Heart left ventricle (tissue), 16 donors: ENCODE measurements around the gene EXTL1. TPM values are rescaled to one million over a fixed set of nuclear protein-coding genes. Genes with fewer than 3 reads are reported as not detected.

Source experiments
- ATAC-seq, 4 donors: fragments of 200-7000 bp; cut with Tn5 transposase; one replicate each; pipeline ENCODE4 v1.9.1; 2020 to 2022; ENCODE audit warnings: moderate library complexity in 4 of 4, mild to moderate bottlenecking in 3 of 4, moderate number of reproducible peaks in 1 of 4
- DNase-seq, 5 donors: peaks; one replicate each; pipeline ENCODE4 v3.0.0-alpha.2; 2020
- H3K27ac ChIP-seq, 12 donors: fragments of 200-600 bp; sonication (generic) in 4 of 12; one replicate each; pipeline versions ENCODE4 v1.5.0 to v1.8.0; 2016 to 2022; ENCODE audit warnings: mild to moderate bottlenecking in 2 of 12
- H3K27me3 ChIP-seq, 9 donors: fragments of 200-600 bp; sonication (generic) in 2 of 9; one replicate each; pipeline versions ENCODE4 v1.5.1 to v1.8.0; 2016 to 2022; ENCODE audit warnings: mild to moderate bottlenecking in 3 of 9
- H3K36me3 ChIP-seq, 9 donors: fragments of 200-600 bp; sonication (generic) in 2 of 9; one replicate each; pipeline versions ENCODE4 v1.5.0 to v1.8.0; 2018 to 2022; ENCODE audit warnings: mild to moderate bottlenecking in 2 of 9
- H3K4me1 ChIP-seq, 12 donors: fragments of 200-600 bp; sonication (generic) in 4 of 12; one replicate each; pipeline versions ENCODE4 v1.5.0 to v1.8.0; 2016 to 2022; ENCODE audit warnings: mild to moderate bottlenecking in 3 of 12
- H3K4me3 ChIP-seq, 12 donors: fragments of 200-600 bp; sonication (generic) in 4 of 12; one replicate each; pipeline versions ENCODE4 v1.5.0 to v1.8.0; 2017 to 2022; ENCODE audit warnings: mild to moderate bottlenecking in 9 of 12, moderate library complexity in 4 of 12
- H3K9me3 ChIP-seq, 12 donors: fragments of 200-600 bp; sonication (generic) in 4 of 12; one replicate each; pipeline versions ENCODE4 v1.5.0 to v1.8.0; 2016 to 2022; ENCODE audit warnings: mild to moderate bottlenecking in 1 of 12
- POLR2A ChIP-seq, 2 donors: fragments of 450-650 bp; IDR thresholded peaks; one replicate each; pipeline ENCODE4 v1.6.1; 2017; ENCODE audit warnings: antibody characterized with exemption in 2 of 2, mild to moderate bottlenecking in 2 of 2, moderate library complexity in 2 of 2
- WGBS, 4 donors: extraction: QIAGEN DNeasy Blood & Tissue Kit in 2 of 4; methylation state at CpG; one replicate each; pipeline versions ENCODE4 v1.1.5 to v1.1.7; 2013 to 2018; 5-methylcytosine and 5-hydroxymethylcytosine counted together
- intact Hi-C, 10 donors: fragments of 100-400 bp; cut with DNase I; formaldehyde crosslinking; loops; one replicate each; pipeline versions ENCODE4 v1.11.1 to v1.14.2; 2022
- polyA plus RNA-seq, 2 donors: library from polyadenylated mRNA; stranded (reverse); fragments of 200-250 nt; gene quantifications; one replicate each; pipeline ENCODE4 v1.2.3, GENCODE V29; 2013
- total RNA-seq, 9 donors: library from RNA; depleted of rRNA in 2 of 9; stranded (reverse); fragments of >200 nt in 2 of 9; fragmentation: NEBNext Ultra II Directional in 3 of 9; extraction: Animal tissue kit (Norgen Biotek cat#: 25700) in 3 of 9; gene quantifications; one replicate each; pipeline versions ENCODE4 v1.1.0 to v1.2.4, GENCODE V29; 2016 to 2023
- TF ChIP-seq, protein P1 (sequence below), 12 donors: fragments of 200-600 bp; sonication (generic) in 4 of 12; IDR thresholded peaks; one replicate each; pipeline versions ENCODE4 v1.5.0 to v1.8.0; 2018 to 2022; ENCODE audit warnings: antibody characterized with exemption in 12 of 12, mild to moderate bottlenecking in 5 of 12
- donor health status: ischemic (EF 13 %, LVEDD 7.1; RV severe dilation, severe dysfunction).
- donor health status: healthy with polysubstance abuse.
- donor health status: DM: no; HTN: yes; CAD: no.
- donor health status: DM: no; HTN: no; CAD: no.
- donor health status: ischemic (EF 25% LVEDD 6.9; RV normal size, moderate dysfunction).
- donor health status: ischemic (EF 25% LVEDD 5.7; RV mildly dilated, moderate dysfunction).
- donor health status: healthy.
- donor health status: DM: yes; HTN: yes; CAD: no.
- donor health status: ischemic (EF 35%, LVEDD 5.7; RV mildly dilated, moderate dysfunction).
- donor health status: nonischemic (EF 11% LVEDD 7.7; RV severe dilation, severe dysfunction).
- donor health status: DM: yes; HTN: yes; CAD: no.
- donor health status: PGD.
- donor health status: ischemic (EF 29% LVEDD 5.4; RV normal size, mild dysfunction).
- donor health status: nonischemic (EF 23%, LVEDD 6.1; RV moderate dilation, normal function).

Gene EXTL1
- total and polyA plus RNA-seq, 11 donors: 1.2 to 17.5 (median 4.1) TPM

DNA sequence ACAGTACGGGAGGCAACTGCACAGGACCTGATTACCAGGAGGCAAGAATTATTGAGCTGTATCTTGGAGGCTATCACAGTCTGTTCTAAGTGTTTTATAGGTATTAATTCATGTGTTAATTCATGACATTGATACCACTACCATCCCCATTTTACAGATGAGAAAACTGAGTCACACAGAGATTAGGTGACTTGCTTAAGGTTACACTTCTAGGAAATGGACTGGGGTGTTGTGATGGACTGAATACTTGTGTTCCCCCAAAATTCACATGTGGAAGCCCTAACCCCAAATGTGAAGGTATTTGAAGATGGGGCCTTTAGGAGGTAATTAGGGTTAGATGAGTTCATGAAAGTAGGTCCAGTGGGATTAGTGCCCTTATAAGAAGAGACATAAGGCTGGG is 55.9 kb downstream of the EXTL1 start:
- no peak for TF ChIP-seq POLR2A (IDR thresholded peaks at IDR 0.05)
- TF ChIP-seq, protein P1, sequence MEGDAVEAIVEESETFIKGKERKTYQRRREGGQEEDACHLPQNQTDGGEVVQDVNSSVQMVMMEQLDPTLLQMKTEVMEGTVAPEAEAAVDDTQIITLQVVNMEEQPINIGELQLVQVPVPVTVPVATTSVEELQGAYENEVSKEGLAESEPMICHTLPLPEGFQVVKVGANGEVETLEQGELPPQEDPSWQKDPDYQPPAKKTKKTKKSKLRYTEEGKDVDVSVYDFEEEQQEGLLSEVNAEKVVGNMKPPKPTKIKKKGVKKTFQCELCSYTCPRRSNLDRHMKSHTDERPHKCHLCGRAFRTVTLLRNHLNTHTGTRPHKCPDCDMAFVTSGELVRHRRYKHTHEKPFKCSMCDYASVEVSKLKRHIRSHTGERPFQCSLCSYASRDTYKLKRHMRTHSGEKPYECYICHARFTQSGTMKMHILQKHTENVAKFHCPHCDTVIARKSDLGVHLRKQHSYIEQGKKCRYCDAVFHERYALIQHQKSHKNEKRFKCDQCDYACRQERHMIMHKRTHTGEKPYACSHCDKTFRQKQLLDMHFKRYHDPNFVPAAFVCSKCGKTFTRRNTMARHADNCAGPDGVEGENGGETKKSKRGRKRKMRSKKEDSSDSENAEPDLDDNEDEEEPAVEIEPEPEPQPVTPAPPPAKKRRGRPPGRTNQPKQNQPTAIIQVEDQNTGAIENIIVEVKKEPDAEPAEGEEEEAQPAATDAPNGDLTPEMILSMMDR (IDR thresholded peaks at IDR 0.05): no peak
- Histone ChIP-seq H3K27ac (peak overlapping the region in 1 of 12 donors; percentile 78), H3K4me3 (no peak overlapping the region), H3K27me3 (peaks cover 0 to 6% (median 0%) of the 10 kb centered on the region in 9 donors), H3K4me1 (peaks cover 0 to 54% (median 6%) of the 10 kb centered on the region in 12 donors), H3K36me3 (no peaks in the 10 kb centered on the region), H3K9me3 (no peaks in the 10 kb centered on the region)
- 94 to 100% (median 97%) methylated on average over 1 of the region's 1 CpG for WGBS, 4 donors
- no peak for DNase-seq
- intact Hi-C loops: no loop called here
- no peak for ATAC-seq

DNA sequence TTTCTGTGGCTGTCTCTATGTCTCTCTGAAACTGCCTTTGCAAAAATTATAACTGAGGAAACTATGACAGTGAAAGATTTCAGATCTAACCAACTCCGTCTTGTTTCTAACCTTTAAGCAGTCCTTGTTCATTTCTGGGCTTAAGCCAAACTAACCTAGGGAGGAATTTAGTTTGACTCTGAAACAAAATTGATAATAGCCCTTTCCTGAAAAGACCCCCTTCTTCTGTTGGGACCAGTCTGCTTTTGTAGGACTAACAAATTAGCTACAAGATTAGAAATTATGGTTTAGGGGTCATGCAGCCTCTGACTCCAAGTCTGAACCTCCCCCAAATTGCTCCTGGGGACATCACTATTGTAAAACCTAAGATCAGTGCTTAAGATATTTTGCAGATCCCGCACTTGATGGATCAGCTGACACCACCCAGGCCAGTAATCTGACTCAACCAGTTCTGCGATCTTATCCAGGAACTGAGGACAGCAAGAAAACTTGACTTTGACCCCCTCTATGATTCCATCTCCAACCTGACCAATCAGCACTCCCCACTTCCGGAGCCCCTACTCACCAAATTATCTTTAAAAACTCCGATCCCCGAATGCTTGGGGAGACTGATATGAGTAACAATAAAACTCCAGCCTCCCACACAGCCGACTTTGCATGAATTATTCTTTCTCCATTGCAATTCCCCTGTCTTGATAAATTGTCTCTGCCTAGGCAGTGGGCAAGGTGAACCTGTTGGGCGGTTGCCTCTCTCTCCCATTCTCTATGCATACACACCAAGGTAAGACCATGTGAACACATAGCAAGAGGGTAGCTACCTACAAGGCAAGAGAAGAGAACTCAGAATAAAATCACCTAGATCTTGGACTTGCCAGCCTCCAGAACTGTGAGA is 57.0 kb downstream of the EXTL1 start:
- Histone ChIP-seq H3K27ac (peak overlapping the region; percentile 11 to 90 (median 63)), H3K9me3 (no peaks in the 10 kb centered on the region), H3K36me3 (no peaks in the 10 kb centered on the region), H3K4me1 (peaks cover 0 to 50% (median 6%) of the 10 kb centered on the region in 12 donors), H3K4me3 (no peak overlapping the region), H3K27me3 (peaks cover 0 to 6% (median 0%) of the 10 kb centered on the region in 9 donors)
- no peak for TF ChIP-seq POLR2A (IDR thresholded peaks at IDR 0.05)
- TF ChIP-seq, protein P1 (IDR thresholded peaks at IDR 0.05): no peak
- 45 to 62% (median 49%) methylated on average over 8 of the region's 8 CpGs for WGBS, 4 donors
- intact Hi-C loops: no loop called here
- ATAC-seq (no peak), DNase-seq (no peak)

DNA sequence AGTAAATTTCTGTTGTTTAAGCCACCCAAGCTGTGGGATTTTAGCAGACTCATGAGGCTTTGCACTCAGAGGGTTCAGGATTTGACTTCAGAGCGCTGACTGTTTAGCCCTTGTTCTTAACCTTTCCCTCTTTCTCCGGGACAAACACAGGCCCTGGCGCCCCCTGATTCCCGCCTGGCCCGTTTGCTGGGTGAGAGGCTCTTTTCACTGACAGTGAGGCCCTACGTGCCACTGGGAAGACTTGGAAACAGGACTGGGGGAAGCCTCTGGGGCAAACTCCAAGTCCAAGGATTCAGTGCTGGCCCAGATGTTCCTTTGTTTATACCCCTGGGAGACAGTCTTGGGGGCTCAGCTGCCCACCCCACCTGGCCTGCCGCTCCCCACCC is 57.6 kb downstream of the EXTL1 start:
- peak overlapping the region; percentile 11 to 90 (median 63) for H3K27ac ChIP-seq
- H3K4me3 ChIP-seq: no peak overlapping the region
- intact Hi-C loops: no loop called here
- TF ChIP-seq, protein P1 (IDR thresholded peaks at IDR 0.05): no peak
- DNase-seq: no peak
- peaks cover 0 to 53% (median 6%) of the 10 kb centered on the region in 12 donors for H3K4me1 ChIP-seq
- ATAC-seq: no peak
- 45 to 54% (median 49%) methylated on average over 6 to 7 of the region's 7 CpGs for WGBS, 4 donors
- peaks cover 0 to 6% (median 0%) of the 10 kb centered on the region in 9 donors for H3K27me3 ChIP-seq
- H3K9me3 ChIP-seq: no peaks in the 10 kb centered on the region
- H3K36me3 ChIP-seq: no peaks in the 10 kb centered on the region

DNA sequence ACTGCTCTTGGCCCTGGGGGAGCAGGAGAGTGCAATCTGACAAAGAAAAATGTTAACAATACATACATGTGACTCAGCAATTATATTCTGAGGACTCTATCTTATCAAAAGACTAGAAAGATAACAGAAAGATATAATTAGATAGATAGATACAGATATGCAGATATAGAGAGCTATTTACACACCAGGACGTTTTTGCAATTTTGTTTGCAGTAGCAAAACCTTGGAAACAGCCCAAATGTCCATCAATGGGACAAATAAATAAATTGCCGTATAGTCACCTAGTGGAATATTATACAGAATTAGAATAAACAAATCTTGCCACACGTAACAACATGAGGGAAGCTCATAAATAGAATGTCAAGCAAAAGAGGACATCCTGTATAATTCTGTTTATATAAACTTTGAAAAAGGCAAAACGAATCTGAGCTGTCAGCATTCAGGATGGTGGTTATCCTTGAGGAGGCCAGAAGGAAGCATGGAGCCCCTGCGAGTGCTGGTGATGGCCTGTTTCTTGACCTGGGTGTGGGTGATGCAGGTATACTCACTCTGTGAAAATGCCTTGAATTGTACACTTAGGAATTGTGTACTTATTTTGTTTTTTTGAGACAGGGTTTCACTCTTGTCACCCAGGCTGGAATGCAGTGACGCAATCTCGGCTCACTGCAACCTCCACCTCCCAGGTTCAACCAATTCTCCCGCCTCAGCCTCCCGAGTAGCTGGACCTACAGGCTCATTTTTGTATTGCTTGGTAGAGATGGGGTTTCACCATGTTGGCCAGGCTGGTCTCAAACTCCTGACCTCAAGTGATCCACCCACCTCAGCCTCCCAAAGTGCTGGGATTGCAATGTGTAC is 58.6 kb downstream of the EXTL1 start:
- Histone ChIP-seq H3K27ac (peak overlapping the region in 10 of 12 donors; percentile 2 to 90 (median 63)), H3K36me3 (no peaks in the 10 kb centered on the region), H3K9me3 (no peaks in the 10 kb centered on the region), H3K27me3 (peaks cover 0 to 6% (median 0%) of the 10 kb centered on the region in 9 donors), H3K4me3 (no peak overlapping the region), H3K4me1 (peaks cover 0 to 49% (median 5%) of the 10 kb centered on the region in 12 donors)
- ATAC-seq (no peak), DNase-seq (no peak)
- 63 to 68% (median 65%) methylated on average over 9 of the region's 9 CpGs for WGBS, 4 donors
- no peak for TF ChIP-seq POLR2A (IDR thresholded peaks at IDR 0.05)
- TF ChIP-seq, protein P1 (IDR thresholded peaks at IDR 0.05): no peak
- intact Hi-C loops: loop anchor here in 1 of 10 donors (5.0 kb wide), 1 partner anchor 43 kb away; no protein-coding TSS in a partner anchor
